Hepatocyte (in vitro differentiated cells): ENCODE measurements around the gene FAM83B.

Source experiments
- CTCF ChIP-seq: fragments of 200-600 bp; sonication (generic); IDR thresholded peaks from 2 replicates; pipeline ENCODE4 v1.5.1; 2016; ENCODE audit warnings: antibody characterized with exemption, mild to moderate bottlenecking; ENCODE audit not compliant: poor library complexity
- EZH2 ChIP-seq: fragments of 200-600 bp; sonication (generic); IDR thresholded peaks from 2 replicates; pipeline ENCODE4 v1.6.1; 2016; ENCODE audit warnings: antibody characterized with exemption, mild to moderate bottlenecking, borderline replicate concordance
- EZH2phosphoT487 ChIP-seq: fragments of 200-600 bp; sonication (generic); IDR thresholded peaks from one replicate; pipeline ENCODE4 v1.6.1; 2018; ENCODE audit warnings: antibody characterized with exemption, mild to moderate bottlenecking, low read depth, moderate library complexity; ENCODE audit not compliant: unreplicated experiment, severe bottlenecking

GRCh38 chr6:54916858-54917257 is 70.3 kb downstream of the FAM83B start:
- TF ChIP-seq CTCF (no peak), EZH2 (no peak), EZH2phosphoT487 (no peak)
